ENCODE data around the gene MIEN1. TPM values are rescaled to one million over a fixed set of nuclear protein-coding genes. Genes with fewer than 3 reads are reported as not detected.
A peak's percentile ranks its signal among the peaks of the same experiment; 100 is the strongest.

MIEN1 gene
- total and polyA plus RNA-seq, 2 of the 13 experiments (the other 11 are each of a cell fraction or from before 2014, with no cell fraction given), result 40.6 to 56.6 TPM

GRCh38 chr17:39738983-39739884 lies 8.9 kb upstream of the MIEN1 start (continued):
- TF ChIP-seq, protein P1, sequence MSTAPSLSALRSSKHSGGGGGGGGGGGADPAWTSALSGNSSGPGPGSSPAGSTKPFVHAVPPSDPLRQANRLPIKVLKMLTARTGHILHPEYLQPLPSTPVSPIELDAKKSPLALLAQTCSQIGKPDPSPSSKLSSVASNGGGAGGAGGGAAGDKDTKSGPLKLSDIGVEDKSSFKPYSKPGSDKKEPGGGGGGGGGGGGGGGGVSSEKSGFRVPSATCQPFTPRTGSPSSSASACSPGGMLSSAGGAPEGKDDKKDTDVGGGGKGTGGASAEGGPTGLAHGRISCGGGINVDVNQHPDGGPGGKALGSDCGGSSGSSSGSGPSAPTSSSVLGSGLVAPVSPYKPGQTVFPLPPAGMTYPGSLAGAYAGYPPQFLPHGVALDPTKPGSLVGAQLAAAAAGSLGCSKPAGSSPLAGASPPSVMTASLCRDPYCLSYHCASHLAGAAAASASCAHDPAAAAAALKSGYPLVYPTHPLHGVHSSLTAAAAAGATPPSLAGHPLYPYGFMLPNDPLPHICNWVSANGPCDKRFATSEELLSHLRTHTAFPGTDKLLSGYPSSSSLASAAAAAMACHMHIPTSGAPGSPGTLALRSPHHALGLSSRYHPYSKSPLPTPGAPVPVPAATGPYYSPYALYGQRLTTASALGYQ (CRISPR knock-in tag; IDR thresholded peaks at IDR 0.05), result peak; percentile 63
- TF ChIP-seq, protein P2, sequence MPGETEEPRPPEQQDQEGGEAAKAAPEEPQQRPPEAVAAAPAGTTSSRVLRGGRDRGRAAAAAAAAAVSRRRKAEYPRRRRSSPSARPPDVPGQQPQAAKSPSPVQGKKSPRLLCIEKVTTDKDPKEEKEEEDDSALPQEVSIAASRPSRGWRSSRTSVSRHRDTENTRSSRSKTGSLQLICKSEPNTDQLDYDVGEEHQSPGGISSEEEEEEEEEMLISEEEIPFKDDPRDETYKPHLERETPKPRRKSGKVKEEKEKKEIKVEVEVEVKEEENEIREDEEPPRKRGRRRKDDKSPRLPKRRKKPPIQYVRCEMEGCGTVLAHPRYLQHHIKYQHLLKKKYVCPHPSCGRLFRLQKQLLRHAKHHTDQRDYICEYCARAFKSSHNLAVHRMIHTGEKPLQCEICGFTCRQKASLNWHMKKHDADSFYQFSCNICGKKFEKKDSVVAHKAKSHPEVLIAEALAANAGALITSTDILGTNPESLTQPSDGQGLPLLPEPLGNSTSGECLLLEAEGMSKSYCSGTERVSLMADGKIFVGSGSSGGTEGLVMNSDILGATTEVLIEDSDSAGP (CRISPR knock-in tag; IDR thresholded peaks at IDR 0.05; ENCODE audit: borderline replicate concordance), result peak; percentile 72; the same call in 1 of the 2 replicates
- TF ChIP-seq SMARCC2 (IDR thresholded peaks at IDR 0.05) (no peak), NFE2L1 (CRISPR knock-in tag; IDR thresholded peaks at IDR 0.05; ENCODE audit: borderline replicate concordance) (no peak), ZNF773 (CRISPR knock-in tag; IDR thresholded peaks at IDR 0.05; ENCODE audit: borderline replicate concordance) (0 out of 2 replicates have a peak, but pooled peaks have one; percentile 34), GABPB1 (CRISPR knock-in tag; IDR thresholded peaks at IDR 0.05) (peak; percentile 82), ZNF558 (CRISPR knock-in tag; IDR thresholded peaks at IDR 0.05; ENCODE audit: borderline replicate concordance) (no peak), DR1 (CRISPR knock-in tag; IDR thresholded peaks at IDR 0.05) (peak; percentile 52; the same call in 1 of the 2 replicates), LCORL (IDR thresholded peaks at IDR 0.05) (no peak), LCORL (CRISPR knock-in tag; IDR thresholded peaks at IDR 0.05) (peak; percentile 98), ZNF337 (CRISPR knock-in tag; IDR thresholded peaks at IDR 0.05; ENCODE audit: borderline replicate concordance, low read depth) (peak; percentile 79; the same call in 1 of the 2 replicates), ZFP36 (IDR thresholded peaks at IDR 0.05; ENCODE audit: borderline replicate concordance, low read depth, low read length, partially characterized antibody) (no peak), ZNF382 (CRISPR knock-in tag; IDR thresholded peaks at IDR 0.05; ENCODE audit: borderline replicate concordance) (no peak), HMGA1 (CRISPR knock-in tag; conservative IDR thresholded peaks at IDR 0.05) (no peak), HOXA3 (CRISPR knock-in tag; IDR thresholded peaks at IDR 0.05) (peak; percentile 36; the same call in 1 of the 2 replicates), MTA1 (CRISPR knock-in tag; IDR thresholded peaks at IDR 0.05; ENCODE audit: borderline replicate concordance) (peak; percentile 99), ZBED4 (CRISPR knock-in tag; IDR thresholded peaks at IDR 0.05; ENCODE audit: borderline replicate concordance) (peak; percentile 34; the same call in 1 of the 2 replicates)

Data from HepG2 (cell line).